ENCODE results near the gene ARSG.

The ARSG gene

GRCh38 chr17:68248199-68248825, 43.0 kb upstream of the ARSG start (continued):
- no peak for TF ChIP-seq ZBTB10 (tag by site-specific recombination; IDR thresholded peaks at IDR 0.05)
- no peak for TF ChIP-seq ZNF747 (tag by site-specific recombination; IDR thresholded peaks at IDR 0.05)
- TF ChIP-seq ZNF112 (tag by site-specific recombination; IDR thresholded peaks at IDR 0.05), result no peak
- TF ChIP-seq ZNF280C (tag by site-specific recombination; IDR thresholded peaks at IDR 0.05), result no peak
- TF ChIP-seq KLF1 (tag by site-specific recombination; IDR thresholded peaks at IDR 0.05), result 0 out of 2 replicates have a peak, but pooled peaks have one; percentile 6
- TF ChIP-seq ZNF580 (tag by site-specific recombination; IDR thresholded peaks at IDR 0.05), result no peak
- TF ChIP-seq ZNF157 (tag by site-specific recombination; IDR thresholded peaks at IDR 0.05), result no peak
- 0 out of 2 replicates have a peak, but pooled peaks have one; percentile 27 for TF ChIP-seq FEZF1 (tag by site-specific recombination; IDR thresholded peaks at IDR 0.05)
- TF ChIP-seq ZNF785 (tag by site-specific recombination; IDR thresholded peaks at IDR 0.05), result no peak
- TF ChIP-seq MYNN (tag by site-specific recombination; IDR thresholded peaks at IDR 0.05; ENCODE audit: borderline replicate concordance), result no peak; the same call in 1 of the 2 replicates
- no peak for TF ChIP-seq ZNF354C (tag by site-specific recombination; IDR thresholded peaks at IDR 0.05; ENCODE audit: borderline replicate concordance, low read depth)
- TF ChIP-seq ZFP41 (tag by site-specific recombination; IDR thresholded peaks at IDR 0.05; ENCODE audit: borderline replicate concordance), result no peak
- no peak; the same call in 1 of the 2 replicates for TF ChIP-seq ZBTB7A (tag by site-specific recombination; IDR thresholded peaks at IDR 0.05; ENCODE audit: low read depth)
- 0 out of 2 replicates have a peak, but pooled peaks have one; percentile 12 for TF ChIP-seq ZNF677 (tag by site-specific recombination; IDR thresholded peaks at IDR 0.05)
- TF ChIP-seq PRDM6 (tag by site-specific recombination; IDR thresholded peaks at IDR 0.05), result no peak
- TF ChIP-seq ZNF140 (tag by site-specific recombination; IDR thresholded peaks at IDR 0.05), result no peak
- 0 out of 2 replicates have a peak, but pooled peaks have one; percentile 11 for TF ChIP-seq ZNF2 (tag by site-specific recombination; IDR thresholded peaks at IDR 0.05)
- no peak for TF ChIP-seq INSM2 (tag by site-specific recombination; IDR thresholded peaks at IDR 0.05)
- no peak for TF ChIP-seq BCL6B (tag by site-specific recombination; IDR thresholded peaks at IDR 0.05)
- TF ChIP-seq PRDM2 (tag by site-specific recombination; IDR thresholded peaks at IDR 0.05; ENCODE audit: borderline replicate concordance), result no peak
- TF ChIP-seq ZNF701 (tag by site-specific recombination; IDR thresholded peaks at IDR 0.05), result no peak
- 0 out of 2 replicates have a peak, but pooled peaks have one; percentile 27 for TF ChIP-seq OVOL3 (tag by site-specific recombination; IDR thresholded peaks at IDR 0.05)
- no peak for TF ChIP-seq ZNF239 (tag by site-specific recombination; IDR thresholded peaks at IDR 0.05)
